K562 (cell line): ENCODE measurements around the gene BHLHE40. TPM values are rescaled to one million over a fixed set of nuclear protein-coding genes. Genes with fewer than 3 reads are reported as not detected.

Source experiments
- CEBPG ChIP-seq, 3 experiments: fragments of 200-800 bp in 1 of 3; sonication (Bioruptor generic) in 1 of 3; sonication (generic) in 1 of 3; formaldehyde crosslinking in 1 of 3; IDR thresholded peaks in 2 of 3; conservative IDR thresholded peaks in 1 of 3; 2 replicates each; pipeline versions ENCODE4 v1.6.1 to v1.8.0; 2016 to 2022; ENCODE audit warnings: missing compliant biosample characterization in 2 of 3, missing genetic modification characterization in 2 of 3, mild to moderate bottlenecking in 1 of 3, missing genetic modification reagents in 1 of 3
- MAFF ChIP-seq: IDR thresholded peaks from 2 replicates; pipeline ENCODE4 v1.6.1; 2012; ENCODE audit warnings: low read length, improper control_type of control experiment
- MTF1 ChIP-seq: fragments of 250-450 bp; sonication (Bioruptor Pico); IDR thresholded peaks from 2 replicates; pipeline ENCODE4 v1.9.0; 2021; ENCODE audit warnings: moderate library complexity, mild to moderate bottlenecking, inconsistent platforms, borderline replicate concordance
- TRIM28 ChIP-seq: fragments of 450-650 bp; IDR thresholded peaks from 2 replicates; pipeline ENCODE4 v1.6.1; 2017
- ZBTB8A ChIP-seq: fragments of 450-650 bp; IDR thresholded peaks from 2 replicates; pipeline ENCODE4 v1.6.1; 2018; ENCODE audit warnings: mild to moderate bottlenecking, moderate library complexity; ENCODE audit not compliant: partially characterized antibody
- ZC3H11A ChIP-seq: IDR thresholded peaks from 2 replicates; pipeline ENCODE4 v1.6.1; 2012; ENCODE audit warnings: low read depth, low read length, improper control_type of control experiment
- polyA plus RNA-seq, 8 experiments: library from polyadenylated mRNA; depleted of rRNA in 4 of 8; stranded (reverse) in 5 of 8; unstranded in 3 of 8; fragments of >200 nt; fragmentation: Nextera tagmentation in 2 of 8; fragmentation: Illumina TruSeq in 1 of 8; extraction: Ambion mirVana in 2 of 8; extraction: Trizol in 1 of 8; gene quantifications; 2 replicates each; pipeline versions ENCODE4 v1.2.1 to v1.2.3, GENCODE V29; 2011 to 2014; ENCODE audit warnings: inconsistent platforms in 1 of 8, missing spikeins in 1 of 8
- total RNA-seq, 7 experiments: library from RNA; depleted of rRNA in 6 of 7; stranded (reverse); fragments of >200 nt in 6 of 7; fragmentation: Illumina TruSeq in 2 of 7; extraction: Trizol in 2 of 7; gene quantifications; 2 replicates each; pipeline versions ENCODE4 v1.2.1 to v1.2.3, GENCODE V29; 2011 to 2021; ENCODE audit warnings: low replicate concordance in 1 of 7
- TF ChIP-seq, protein P1 (sequence below): fragments of 250-450 bp; sonication (Bioruptor Pico); IDR thresholded peaks from 2 replicates; pipeline ENCODE4 v1.5.1; 2021; ENCODE audit warnings: mild to moderate bottlenecking
- TF ChIP-seq, protein P2 (sequence below): fragments of 450-650 bp; IDR thresholded peaks from 2 replicates; pipeline ENCODE4 v1.6.1; 2016; ENCODE audit warnings: antibody characterized with exemption
- TF ChIP-seq, protein P3 (sequence below): sonication (generic); formaldehyde crosslinking; IDR thresholded peaks from 2 replicates; pipeline ENCODE4 v1.9.0; 2022; ENCODE audit warnings: mild to moderate bottlenecking, missing genetic modification reagents
- TF ChIP-seq, protein P4 (sequence below), 2 experiments: fragments of 450-650 bp; formaldehyde crosslinking in 1 of 2; IDR thresholded peaks; 2 replicates each; pipeline versions ENCODE4 v1.4.0 to v1.6.1; 2014 to 2020; ENCODE audit warnings: mild to moderate bottlenecking in 2 of 2, borderline replicate concordance in 1 of 2, low read depth in 1 of 2
- TF ChIP-seq, protein P5 (sequence below), 2 experiments: IDR thresholded peaks; 2 replicates each; pipeline ENCODE4 v1.6.1; 2012; ENCODE audit warnings: improper control_type of control experiment in 2 of 2, low read depth in 2 of 2, low read length in 2 of 2, borderline replicate concordance in 1 of 2

Gene BHLHE40
- total and polyA plus RNA-seq, 9 of the 15 experiments (the other 6 are each of a cell fraction or from before 2014, with no cell fraction given), result 12.0 to 83.9 (median 31.4) TPM

DNA sequence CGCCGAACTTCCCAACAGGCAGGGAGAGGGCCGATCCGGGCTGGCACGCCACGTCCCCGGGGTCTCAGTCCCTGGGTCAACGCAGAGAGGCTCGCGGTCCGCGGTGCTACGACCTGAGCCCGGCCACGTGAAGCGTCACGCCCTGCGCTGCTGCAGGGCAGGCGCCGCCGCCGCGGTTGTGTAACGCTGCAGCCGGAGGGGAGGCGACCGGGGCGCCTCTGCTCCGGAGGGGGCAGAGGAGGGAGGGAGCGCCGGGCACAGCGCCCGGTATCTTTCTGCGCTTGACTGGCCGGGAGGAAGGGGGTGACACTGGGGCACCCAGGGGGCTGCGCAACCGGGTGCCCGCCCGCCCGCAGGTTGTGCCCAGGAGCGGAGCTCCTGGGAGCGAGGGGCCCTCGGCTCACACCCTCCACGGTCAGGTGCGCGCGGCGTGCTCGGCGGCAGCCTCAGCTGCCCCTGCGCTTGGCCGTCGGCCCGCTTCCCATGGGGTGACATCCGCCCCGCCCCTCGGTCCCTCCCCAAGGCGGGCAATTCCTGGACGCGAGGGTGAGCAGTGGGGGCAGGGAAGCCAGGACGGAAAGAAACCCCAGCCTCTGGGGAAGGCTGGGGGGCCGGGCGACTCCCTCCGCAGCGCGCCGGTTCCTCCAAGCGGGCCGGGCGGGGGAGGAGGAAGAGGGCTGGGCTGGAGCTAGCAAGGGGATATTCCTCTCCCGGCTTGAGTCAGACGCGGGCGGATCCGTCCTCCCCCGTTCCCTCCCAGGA, 852 bp upstream of the BHLHE40 start (continued):
- TF ChIP-seq, protein P1, sequence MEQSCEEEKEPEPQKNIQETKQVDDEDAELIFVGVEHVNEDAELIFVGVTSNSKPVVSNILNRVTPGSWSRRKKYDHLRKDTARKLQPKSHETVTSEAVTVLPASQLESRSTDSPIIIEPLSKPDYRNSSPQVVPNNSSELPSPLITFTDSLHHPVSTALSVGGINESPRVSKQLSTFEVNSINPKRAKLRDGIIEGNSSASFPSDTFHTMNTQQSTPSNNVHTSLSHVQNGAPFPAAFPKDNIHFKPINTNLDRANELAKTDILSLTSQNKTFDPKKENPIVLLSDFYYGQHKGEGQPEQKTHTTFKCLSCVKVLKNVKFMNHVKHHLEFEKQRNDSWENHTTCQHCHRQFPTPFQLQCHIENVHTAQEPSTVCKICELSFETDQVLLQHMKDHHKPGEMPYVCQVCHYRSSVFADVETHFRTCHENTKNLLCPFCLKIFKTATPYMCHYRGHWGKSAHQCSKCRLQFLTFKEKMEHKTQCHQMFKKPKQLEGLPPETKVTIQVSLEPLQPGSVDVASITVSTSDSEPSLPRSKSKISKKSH (CRISPR knock-in tag), result 0 out of 2 replicates have a peak, but pooled peaks have one; percentile 17
- TF ChIP-seq MTF1 (CRISPR knock-in tag), result no peak
- TF ChIP-seq, protein P2, sequence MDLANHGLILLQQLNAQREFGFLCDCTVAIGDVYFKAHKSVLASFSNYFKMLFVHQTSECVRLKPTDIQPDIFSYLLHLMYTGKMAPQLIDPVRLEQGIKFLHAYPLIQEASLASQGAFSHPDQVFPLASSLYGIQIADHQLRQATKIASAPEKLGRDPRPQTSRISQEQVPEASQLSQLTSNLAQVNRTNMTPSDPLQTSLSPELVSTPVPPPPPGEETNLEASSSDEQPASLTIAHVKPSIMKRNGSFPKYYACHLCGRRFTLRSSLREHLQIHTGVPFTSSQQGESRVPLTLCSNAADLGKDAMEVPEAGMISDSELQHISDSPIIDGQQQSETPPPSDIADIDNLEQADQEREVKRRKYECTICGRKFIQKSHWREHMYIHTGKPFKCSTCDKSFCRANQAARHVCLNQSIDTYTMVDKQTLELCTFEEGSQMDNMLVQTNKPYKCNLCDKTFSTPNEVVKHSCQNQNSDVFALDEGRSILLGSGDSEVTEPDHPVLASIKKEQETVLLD, result peak; percentile 54
- TF ChIP-seq ZBTB8A, result no peak
- TF ChIP-seq, protein P3, sequence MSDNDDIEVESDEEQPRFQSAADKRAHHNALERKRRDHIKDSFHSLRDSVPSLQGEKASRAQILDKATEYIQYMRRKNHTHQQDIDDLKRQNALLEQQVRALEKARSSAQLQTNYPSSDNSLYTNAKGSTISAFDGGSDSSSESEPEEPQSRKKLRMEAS, result peak; percentile 93
- peak; percentile 83 for TF ChIP-seq TRIM28
- peak; percentile 94 for TF ChIP-seq CEBPG (CRISPR knock-in tag; IDR thresholded peaks at IDR 0.05)
- peak in 1 of 2 experiments; percentile 96; a peak in 2 of 4 replicates for TF ChIP-seq CEBPG (tag; conservative IDR thresholded peaks at IDR 0.05 in 1 of 2, IDR thresholded peaks at IDR 0.05 in 1 of 2)
- TF ChIP-seq MAFF, result no peak
- TF ChIP-seq, protein P4, sequence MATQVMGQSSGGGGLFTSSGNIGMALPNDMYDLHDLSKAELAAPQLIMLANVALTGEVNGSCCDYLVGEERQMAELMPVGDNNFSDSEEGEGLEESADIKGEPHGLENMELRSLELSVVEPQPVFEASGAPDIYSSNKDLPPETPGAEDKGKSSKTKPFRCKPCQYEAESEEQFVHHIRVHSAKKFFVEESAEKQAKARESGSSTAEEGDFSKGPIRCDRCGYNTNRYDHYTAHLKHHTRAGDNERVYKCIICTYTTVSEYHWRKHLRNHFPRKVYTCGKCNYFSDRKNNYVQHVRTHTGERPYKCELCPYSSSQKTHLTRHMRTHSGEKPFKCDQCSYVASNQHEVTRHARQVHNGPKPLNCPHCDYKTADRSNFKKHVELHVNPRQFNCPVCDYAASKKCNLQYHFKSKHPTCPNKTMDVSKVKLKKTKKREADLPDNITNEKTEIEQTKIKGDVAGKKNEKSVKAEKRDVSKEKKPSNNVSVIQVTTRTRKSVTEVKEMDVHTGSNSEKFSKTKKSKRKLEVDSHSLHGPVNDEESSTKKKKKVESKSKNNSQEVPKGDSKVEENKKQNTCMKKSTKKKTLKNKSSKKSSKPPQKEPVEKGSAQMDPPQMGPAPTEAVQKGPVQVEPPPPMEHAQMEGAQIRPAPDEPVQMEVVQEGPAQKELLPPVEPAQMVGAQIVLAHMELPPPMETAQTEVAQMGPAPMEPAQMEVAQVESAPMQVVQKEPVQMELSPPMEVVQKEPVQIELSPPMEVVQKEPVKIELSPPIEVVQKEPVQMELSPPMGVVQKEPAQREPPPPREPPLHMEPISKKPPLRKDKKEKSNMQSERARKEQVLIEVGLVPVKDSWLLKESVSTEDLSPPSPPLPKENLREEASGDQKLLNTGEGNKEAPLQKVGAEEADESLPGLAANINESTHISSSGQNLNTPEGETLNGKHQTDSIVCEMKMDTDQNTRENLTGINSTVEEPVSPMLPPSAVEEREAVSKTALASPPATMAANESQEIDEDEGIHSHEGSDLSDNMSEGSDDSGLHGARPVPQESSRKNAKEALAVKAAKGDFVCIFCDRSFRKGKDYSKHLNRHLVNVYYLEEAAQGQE (IDR thresholded peaks at IDR 0.05; ENCODE audit: borderline replicate concordance), result peak; percentile 94
- TF ChIP-seq, protein P4 (CRISPR knock-in tag; IDR thresholded peaks at IDR 0.05; ENCODE audit: low read depth), result peak; percentile 66; the same call in 1 of the 2 replicates
- peak; percentile 56; the same call in 1 of the 2 replicates for TF ChIP-seq ZC3H11A
- TF ChIP-seq, protein P5, sequence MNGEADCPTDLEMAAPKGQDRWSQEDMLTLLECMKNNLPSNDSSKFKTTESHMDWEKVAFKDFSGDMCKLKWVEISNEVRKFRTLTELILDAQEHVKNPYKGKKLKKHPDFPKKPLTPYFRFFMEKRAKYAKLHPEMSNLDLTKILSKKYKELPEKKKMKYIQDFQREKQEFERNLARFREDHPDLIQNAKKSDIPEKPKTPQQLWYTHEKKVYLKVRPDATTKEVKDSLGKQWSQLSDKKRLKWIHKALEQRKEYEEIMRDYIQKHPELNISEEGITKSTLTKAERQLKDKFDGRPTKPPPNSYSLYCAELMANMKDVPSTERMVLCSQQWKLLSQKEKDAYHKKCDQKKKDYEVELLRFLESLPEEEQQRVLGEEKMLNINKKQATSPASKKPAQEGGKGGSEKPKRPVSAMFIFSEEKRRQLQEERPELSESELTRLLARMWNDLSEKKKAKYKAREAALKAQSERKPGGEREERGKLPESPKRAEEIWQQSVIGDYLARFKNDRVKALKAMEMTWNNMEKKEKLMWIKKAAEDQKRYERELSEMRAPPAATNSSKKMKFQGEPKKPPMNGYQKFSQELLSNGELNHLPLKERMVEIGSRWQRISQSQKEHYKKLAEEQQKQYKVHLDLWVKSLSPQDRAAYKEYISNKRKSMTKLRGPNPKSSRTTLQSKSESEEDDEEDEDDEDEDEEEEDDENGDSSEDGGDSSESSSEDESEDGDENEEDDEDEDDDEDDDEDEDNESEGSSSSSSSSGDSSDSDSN (IDR thresholded peaks at IDR 0.05; ENCODE audit: borderline replicate concordance in 1 of 2, low read depth in 2 of 2, low read length in 2 of 2), result peak in 1 of 2 experiments; percentile 89; a peak in 2 of 4 replicates
